Fibroblast of villous mesenchyme (primary cell): Measurements from ENCODE around the gene GALNT10. TPM values are rescaled to one million over a fixed set of nuclear protein-coding genes. Genes with fewer than 3 reads are reported as not detected.

Experiments
- DNase-seq: peaks from one replicate; pipeline ENCODE4 v3.0.0-alpha.2; 2010; ENCODE audit warnings: low read depth
- H3K4me3 ChIP-seq: 2 replicates; pipeline ENCODE4 v1.5.1; 2011; ENCODE audit warnings: low read depth, mild to moderate bottlenecking, low read length
- CTCF ChIP-seq: IDR thresholded peaks from 2 replicates; pipeline ENCODE4 v1.5.1; 2012; ENCODE audit warnings: low read depth, mild to moderate bottlenecking, low read length; ENCODE audit not compliant: insufficient read depth
- total RNA-seq: library from RNA; depleted of rRNA; stranded (reverse); fragments of >200 nt; gene quantifications from 2 replicates; pipeline ENCODE4 v1.2.3, GENCODE V29; 2012

The GALNT10 gene
- total RNA-seq, 1 donor, result 40.6 TPM

GRCh38 chr5:154249826-154250225 is 59.3 kb downstream of the GALNT10 start:
- H3K4me3 ChIP-seq, result no peak overlapping the region
- no peak for TF ChIP-seq CTCF
- DNase-seq, result no peak

DNA sequence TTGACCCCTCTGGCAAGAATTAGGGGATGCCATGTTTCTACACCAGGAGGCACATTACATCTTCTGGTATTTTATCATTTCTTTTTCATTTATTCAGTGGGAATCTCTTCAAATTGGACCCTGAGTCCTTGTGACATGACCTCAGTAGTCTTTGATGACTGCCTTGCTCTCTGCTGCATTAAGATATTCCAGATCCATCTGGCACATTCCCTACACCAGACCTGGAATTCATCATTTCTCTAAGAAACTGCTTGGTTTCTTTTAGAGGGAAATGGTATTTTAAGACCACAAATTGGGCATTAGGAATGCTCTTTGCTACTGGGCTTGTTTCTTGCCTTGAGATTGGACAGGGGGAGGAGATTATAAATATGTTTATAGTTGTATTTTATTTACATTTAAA is 61.0 kb downstream of the GALNT10 start:
- DNase-seq, result no peak
- TF ChIP-seq CTCF, result no peak
- no peak overlapping the region for H3K4me3 ChIP-seq

GRCh38 chr5:154253807-154254206 is 63.3 kb downstream of the GALNT10 start:
- TF ChIP-seq CTCF, result no peak
- no peak overlapping the region for H3K4me3 ChIP-seq
- no peak for DNase-seq

GRCh38 chr5:154254896-154255295 is 64.4 kb downstream of the GALNT10 start:
- no peak overlapping the region for H3K4me3 ChIP-seq
- DNase-seq, result no peak
- TF ChIP-seq CTCF, result no peak

GRCh38 chr5:154257046-154257445 is 66.5 kb downstream of the GALNT10 start:
- no peak overlapping the region for H3K4me3 ChIP-seq
- no peak for DNase-seq
- TF ChIP-seq CTCF, result no peak

- no peak overlapping the region for H3K4me3 ChIP-seq
- no peak for TF ChIP-seq CTCF
- no peak for DNase-seq
Observed at GRCh38 chr5:154258531-154259217, 68.1 kb downstream of the GALNT10 start.
